Measurements from ENCODE around the gene MMP26.

MMP26 gene

GRCh38 chr11:4664183-4664582, 40.4 kb upstream of the MMP26 start:
- Histone ChIP-seq H3F3A (ENCODE audit: low read depth) (no peaks in the 10 kb centered on the region), H3K4me1 (ENCODE audit: insufficient read depth, low read length, poor library complexity, severe bottlenecking) (no peaks in the 10 kb centered on the region), H3K9me2 (replicated peaks; ENCODE audit: low read depth, low read length) (no peaks in the 10 kb centered on the region), H3K4me2 (ENCODE audit: low read depth, low read length, poor library complexity, severe bottlenecking) (no peak overlapping the region), H3K4me3 (ENCODE audit: low read length, poor library complexity, severe bottlenecking) (no peak overlapping the region), H3K9me3 (ENCODE audit: insufficient read depth, low read depth, low read length) (no peaks in the 10 kb centered on the region), H2AFZ (ENCODE audit: low read length) (no peak overlapping the region), H3K9ac (ENCODE audit: low read depth, low read length, poor library complexity, severe bottlenecking) (no peak overlapping the region), H3K79me2 (ENCODE audit: insufficient read depth, low read length) (no peaks in the 10 kb centered on the region), H3K27me3 (ENCODE audit: insufficient read depth, low read length, poor library complexity, severe bottlenecking) (no peaks in the 10 kb centered on the region), H4K20me1 (ENCODE audit: insufficient read depth, low read length, poor library complexity, severe bottlenecking) (no peaks in the 10 kb centered on the region), H3K36me3 (ENCODE audit: insufficient read depth, low read length) (no peaks in the 10 kb centered on the region)
- TF ChIP-seq CTCF (conservative IDR thresholded peaks at IDR 0.05; ENCODE audit: low read length) (no peak), EZH2phosphoT487 (IDR thresholded peaks at IDR 0.05; ENCODE audit: borderline replicate concordance) (no peak)

DNA sequence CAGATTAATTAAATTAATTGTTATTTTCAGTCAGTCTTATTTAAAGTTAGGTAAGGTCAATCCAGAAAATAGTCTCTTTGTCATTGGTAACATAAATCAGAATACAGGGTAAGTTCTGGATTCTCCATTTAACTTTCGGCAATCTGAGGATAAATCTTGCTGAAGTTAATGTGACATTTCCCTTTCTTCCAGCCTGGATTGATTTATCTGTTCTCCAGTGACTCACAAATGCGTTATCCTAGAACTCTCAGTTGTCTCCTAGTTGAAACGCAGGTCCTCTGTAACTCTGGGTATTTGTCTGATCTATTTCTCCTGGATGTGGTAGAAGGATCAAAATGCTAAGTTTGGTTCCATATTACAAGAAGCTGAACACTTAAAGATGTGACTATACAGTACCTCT, 39.8 kb upstream of the MMP26 start:
- Histone ChIP-seq H2AFZ (ENCODE audit: low read length) (no peak overlapping the region), H3K4me3 (ENCODE audit: low read length, poor library complexity, severe bottlenecking) (no peak overlapping the region), H3K9me3 (ENCODE audit: insufficient read depth, low read depth, low read length) (no peaks in the 10 kb centered on the region), H3K4me2 (ENCODE audit: low read depth, low read length, poor library complexity, severe bottlenecking) (no peak overlapping the region), H4K20me1 (ENCODE audit: insufficient read depth, low read length, poor library complexity, severe bottlenecking) (no peaks in the 10 kb centered on the region), H3K9me2 (replicated peaks; ENCODE audit: low read depth, low read length) (no peaks in the 10 kb centered on the region), H3K27me3 (ENCODE audit: insufficient read depth, low read length, poor library complexity, severe bottlenecking) (no peaks in the 10 kb centered on the region), H3K79me2 (ENCODE audit: insufficient read depth, low read length) (no peaks in the 10 kb centered on the region), H3K4me1 (ENCODE audit: insufficient read depth, low read length, poor library complexity, severe bottlenecking) (no peaks in the 10 kb centered on the region), H3F3A (ENCODE audit: low read depth) (no peaks in the 10 kb centered on the region), H3K36me3 (ENCODE audit: insufficient read depth, low read length) (no peaks in the 10 kb centered on the region), H3K9ac (ENCODE audit: low read depth, low read length, poor library complexity, severe bottlenecking) (no peak overlapping the region)
- TF ChIP-seq EZH2phosphoT487 (IDR thresholded peaks at IDR 0.05; ENCODE audit: borderline replicate concordance), result no peak
- no peak for TF ChIP-seq CTCF (conservative IDR thresholded peaks at IDR 0.05; ENCODE audit: low read length)

DNA sequence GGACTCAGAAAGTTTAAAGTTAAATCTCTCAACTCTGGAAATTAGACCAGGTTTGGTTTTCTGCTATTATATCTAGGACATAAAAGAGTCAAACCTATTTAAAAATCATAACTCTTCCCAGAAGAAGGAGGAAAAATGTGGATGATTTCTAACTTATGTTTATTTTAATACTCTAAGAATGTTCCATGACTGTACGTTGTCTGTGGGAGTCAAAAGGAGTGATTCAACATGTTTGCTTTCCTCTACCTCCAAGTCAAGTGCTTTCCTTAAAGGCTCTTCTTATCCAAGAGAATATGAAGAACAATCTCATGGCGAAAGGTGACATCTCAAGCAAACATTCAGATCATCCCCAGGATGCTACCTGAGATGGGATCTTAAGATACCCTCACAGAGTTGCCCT, 39.2 kb upstream of the MMP26 start:
- Histone ChIP-seq H2AFZ (ENCODE audit: low read length) (no peak overlapping the region), H3K79me2 (ENCODE audit: insufficient read depth, low read length) (no peaks in the 10 kb centered on the region), H3K9me3 (ENCODE audit: insufficient read depth, low read depth, low read length) (no peaks in the 10 kb centered on the region), H3K4me3 (ENCODE audit: low read length, poor library complexity, severe bottlenecking) (no peak overlapping the region), H4K20me1 (ENCODE audit: insufficient read depth, low read length, poor library complexity, severe bottlenecking) (no peaks in the 10 kb centered on the region), H3K4me2 (ENCODE audit: low read depth, low read length, poor library complexity, severe bottlenecking) (no peak overlapping the region), H3K27me3 (ENCODE audit: insufficient read depth, low read length, poor library complexity, severe bottlenecking) (no peaks in the 10 kb centered on the region), H3K9me2 (replicated peaks; ENCODE audit: low read depth, low read length) (no peaks in the 10 kb centered on the region), H3K9ac (ENCODE audit: low read depth, low read length, poor library complexity, severe bottlenecking) (no peak overlapping the region), H3K4me1 (ENCODE audit: insufficient read depth, low read length, poor library complexity, severe bottlenecking) (no peaks in the 10 kb centered on the region), H3K36me3 (ENCODE audit: insufficient read depth, low read length) (no peaks in the 10 kb centered on the region), H3F3A (ENCODE audit: low read depth) (no peaks in the 10 kb centered on the region)
- no peak for TF ChIP-seq EZH2phosphoT487 (IDR thresholded peaks at IDR 0.05; ENCODE audit: borderline replicate concordance)
- TF ChIP-seq CTCF (conservative IDR thresholded peaks at IDR 0.05; ENCODE audit: low read length), result no peak
